NCI-H1436 (cell line): ENCODE data around the gene PGBD5.
A peak's percentile ranks its signal among the peaks of the same experiment; 100 is the strongest.
"Not testable (repeated sequence)": the region's sequence is repeated elsewhere in the genome, so short reads cannot be mapped to it uniquely, and the experiment has no call there.

Experiments
- DNase-seq: peaks from one replicate; lab custom pipeline; 2025; lab: John Stamatoyannopoulos, UW

The PGBD5 gene

GRCh38 chr1:230426246-230427093 is at the start of gene PGBD5:
TSS of gene PGBD5 (minus strand) at chr1:230426332. CDS start at chr1:230425928, 404 bp downstream.
- peak; percentile 90 for DNase-seq

GRCh38 chr1:230474924-230475323 is 48.8 kb upstream of the PGBD5 start:
- DNase-seq: not testable (repeated sequence)

GRCh38 chr1:230470750-230471149 is 44.6 kb upstream of the PGBD5 start:
- not testable (repeated sequence) for DNase-seq

GRCh38 chr1:230469271-230469670 is 43.1 kb upstream of the PGBD5 start:
- DNase-seq: no peak

GRCh38 chr1:230465691-230466090 is 39.6 kb upstream of the PGBD5 start:
- DNase-seq: no peak

- DNase-seq: no peak
Observed at GRCh38 chr1:230464671-230465070, 38.5 kb upstream of the PGBD5 start.

GRCh38 chr1:230463760-230464159 is 37.6 kb upstream of the PGBD5 start:
- DNase-seq: no peak

GRCh38 chr1:230463326-230463725 is 37.2 kb upstream of the PGBD5 start:
- DNase-seq: no peak

GRCh38 chr1:230459465-230459864 is 33.3 kb upstream of the PGBD5 start:
- DNase-seq: no peak

GRCh38 chr1:230458509-230458908 is 32.4 kb upstream of the PGBD5 start:
- DNase-seq: no peak

- no peak for DNase-seq
Observed at GRCh38 chr1:230456478-230456877, 30.3 kb upstream of the PGBD5 start.

GRCh38 chr1:230455291-230455690 is 29.2 kb upstream of the PGBD5 start:
- DNase-seq: no peak

- DNase-seq: no peak
Observed at GRCh38 chr1:230453377-230453776, 27.2 kb upstream of the PGBD5 start.

GRCh38 chr1:230441183-230442029 is 15.3 kb upstream of the PGBD5 start:
- DNase-seq: no peak

- no peak for DNase-seq
Observed at GRCh38 chr1:230435108-230435507, 9.0 kb upstream of the PGBD5 start.

GRCh38 chr1:230431527-230431926 is 5.4 kb upstream of the PGBD5 start:
- no peak for DNase-seq

GRCh38 chr1:230430499-230430898 is 4.4 kb upstream of the PGBD5 start:
- no peak for DNase-seq

GRCh38 chr1:230429067-230429735 is 3.1 kb upstream of the PGBD5 start:
- no peak for DNase-seq

- DNase-seq: no peak
Observed at GRCh38 chr1:230427981-230428380, 1.8 kb upstream of the PGBD5 start.

- no peak for DNase-seq
Observed at GRCh38 chr1:230427094-230427876, 1.2 kb upstream of the PGBD5 start.

GRCh38 chr1:230425252-230426091 is 660 bp downstream of the PGBD5 start:
- no peak for DNase-seq
